OCI-LY7 (cell line): ENCODE data around the gene GABRD. TPM values are rescaled to one million over a fixed set of nuclear protein-coding genes. Genes with fewer than 3 reads are reported as not detected.
"Not testable (repeated sequence)": the region's sequence is repeated elsewhere in the genome, so short reads cannot be mapped to it uniquely, and the experiment has no call there.

Source experiments
- BruUV-seq: library from RNA; stranded (reverse); fragments of 400-500 nt; replicated peaks from 2 replicates; lab custom pipeline; 2021; lab: Mats Ljungman, UMichigan
- CTCF ChIA-PET: fragments of 300-600 bp; sonication (Branson Sonifier 250); formaldehyde crosslinking; loops from one replicate; lab custom pipeline; 2022; ENCODE audit warnings: antibody characterized with exemption; ENCODE audit not compliant: unreplicated experiment; lab: Charles Lee
- POLR2A ChIA-PET: fragments of 300-600 bp; sonication (Branson Sonifier 250); formaldehyde crosslinking; loops from one replicate; lab custom pipeline; 2022; ENCODE audit warnings: antibody characterized with exemption; lab: Charles Lee
- DNase-seq: peaks from one replicate; pipeline ENCODE4 v3.0.0-alpha.2; 2015; ENCODE audit warnings: low spot score
- H2AFZ ChIP-seq: fragments of 200-600 bp; sonication (generic), shearing (Covaris generic); 2 replicates; pipeline ENCODE4 v1.6.1; 2014; ENCODE audit warnings: mild to moderate bottlenecking, antibody characterized with exemption, low read length, moderate library complexity
- H3K27ac ChIP-seq: fragments of 200-600 bp; sonication (generic); 2 replicates; pipeline ENCODE4 v1.5.1; 2014; ENCODE audit warnings: mixed run types, low read depth, mild to moderate bottlenecking, moderate library complexity, low read length, inconsistent platforms; ENCODE audit not compliant: poor library complexity, severe bottlenecking
- H3K36me3 ChIP-seq: fragments of 200-600 bp; sonication (generic); 2 replicates; pipeline ENCODE4 v1.6.1; 2014; ENCODE audit warnings: mild to moderate bottlenecking, antibody characterized with exemption, low read length, moderate library complexity, mixed read lengths; ENCODE audit not compliant: insufficient read depth
- H3K4me1 ChIP-seq: fragments of 200-600 bp; sonication (generic); 2 replicates; pipeline ENCODE4 v1.5.1; 2014; ENCODE audit warnings: mild to moderate bottlenecking, low read length; ENCODE audit not compliant: insufficient read depth, poor library complexity, severe bottlenecking
- H3K4me2 ChIP-seq: fragments of 200-600 bp; sonication (generic); 2 replicates; pipeline ENCODE4 v1.6.1; 2014; ENCODE audit warnings: mild to moderate bottlenecking, low read length
- H3K4me3 ChIP-seq: fragments of 200-600 bp; sonication (generic); 2 replicates; pipeline ENCODE4 v1.5.1; 2014; ENCODE audit warnings: mild to moderate bottlenecking, low read depth, low read length; ENCODE audit not compliant: poor library complexity, severe bottlenecking
- H3K79me2 ChIP-seq: fragments of 200-600 bp; sonication (generic); 2 replicates; pipeline ENCODE4 v1.6.1; 2016; ENCODE audit warnings: low read depth, mild to moderate bottlenecking, low read length, moderate library complexity, mixed read lengths; ENCODE audit not compliant: insufficient read depth
- H3K9me2 ChIP-seq: fragments of 200-600 bp; sonication (generic); 2 replicates; pipeline ENCODE4 v1.6.1; 2016; ENCODE audit warnings: mild to moderate bottlenecking, low read length, mixed read lengths; ENCODE audit not compliant: insufficient read depth
- H3K9me3 ChIP-seq: fragments of 200-600 bp; sonication (generic); 2 replicates; pipeline ENCODE4 v1.6.1; 2014; ENCODE audit warnings: mild to moderate bottlenecking, mixed run types, low read length, mixed read lengths
- H4K20me1 ChIP-seq: fragments of 200-600 bp; sonication (generic); 2 replicates; pipeline ENCODE4 v1.6.1; 2014; ENCODE audit warnings: mild to moderate bottlenecking, antibody characterized with exemption, low read length, moderate library complexity, mixed read lengths; ENCODE audit not compliant: insufficient read depth
- CTCF ChIP-seq: fragments of 200-600 bp; sonication (generic); conservative IDR thresholded peaks from 2 replicates; pipeline ENCODE4 v1.5.1; 2014; ENCODE audit warnings: mild to moderate bottlenecking, antibody characterized with exemption, low read length, moderate library complexity, mixed read lengths
- EZH2phosphoT487 ChIP-seq: fragments of 200-600 bp; sonication (generic); IDR thresholded peaks from 2 replicates; pipeline ENCODE4 v1.6.1; 2018; ENCODE audit warnings: low read depth, borderline replicate concordance, mild to moderate bottlenecking, mixed run types, antibody characterized with exemption, low read length, moderate library complexity, mixed read lengths
- intact Hi-C: fragments of 100-400 bp; cut with micrococcal nuclease; formaldehyde crosslinking; loops from one replicate; pipeline ENCODE4 v1.10.0; 2022; ENCODE audit not compliant: unreplicated experiment
- total RNA-seq, 2 experiments: library from RNA; depleted of rRNA in 1 of 2; stranded (reverse); fragments of >200 nt in 1 of 2; shearing (Covaris generic) in 1 of 2; gene quantifications; 2 replicates each; pipeline ENCODE4 v1.2.3, GENCODE V29; 2014 to 2022

The GABRD gene
- total RNA-seq, 2 experiments from 2014 or later, result not detected

GRCh38 chr1:1976031-1976430 lies 43.1 kb upstream of the GABRD start:
- no peaks in the 10 kb centered on the region for H3K4me1 ChIP-seq
- H4K20me1 ChIP-seq, result no peaks in the 10 kb centered on the region
- H3K36me3 ChIP-seq, result no peaks in the 10 kb centered on the region
- H3K79me2 ChIP-seq, result no peaks in the 10 kb centered on the region
- ChIA-PET CTCF (no interaction called here), POLR2A (no interaction called here)
- H3K9me2 ChIP-seq, result no peaks in the 10 kb centered on the region
- BruUV-seq, result no TSS peak
- no peak for TF ChIP-seq EZH2phosphoT487
- intact Hi-C loops, result no loop called here
- H3K27ac ChIP-seq, result no peak overlapping the region
- H2AFZ ChIP-seq, result no peak overlapping the region
- H3K9me3 ChIP-seq, result peaks cover 1% of the 10 kb centered on the region; the same call in 1 of the 2 replicates
- no peak for DNase-seq
- no peak overlapping the region for H3K4me3 ChIP-seq
- no peak overlapping the region for H3K4me2 ChIP-seq

GRCh38 chr1:1978108-1978507 lies 41.0 kb upstream of the GABRD start:
- no TSS peak for BruUV-seq
- no peak for DNase-seq
- Histone ChIP-seq H3K27ac (no peak overlapping the region), H2AFZ (no peak overlapping the region), H3K9me2 (no peaks in the 10 kb centered on the region), H3K4me3 (no peak overlapping the region), H3K4me1 (no peaks in the 10 kb centered on the region), H3K79me2 (no peaks in the 10 kb centered on the region), H3K9me3 (no peaks in the 10 kb centered on the region; the same call in 1 of the 2 replicates), H3K4me2 (no peak overlapping the region), H3K36me3 (no peaks in the 10 kb centered on the region), H4K20me1 (no peaks in the 10 kb centered on the region)
- ChIA-PET CTCF (no interaction called here), POLR2A (no interaction called here)
- TF ChIP-seq CTCF (no peak), EZH2phosphoT487 (no peak)
- intact Hi-C loops, result no loop called here

- H3K27ac ChIP-seq, BruUV-seq, H3K4me3 ChIP-seq, H3K36me3 ChIP-seq, H3K79me2 ChIP-seq, H3K4me2 ChIP-seq, CTCF ChIA-PET, H3K4me1 ChIP-seq, H4K20me1 ChIP-seq, H3K9me3 ChIP-seq, POLR2A ChIA-PET, H3K9me2 ChIP-seq, DNase-seq, H2AFZ ChIP-seq, intact Hi-C loops: not testable (repeated sequence)
These were observed 40.3 kb upstream of the GABRD start for GRCh38 chr1:1978690-1979481.
